NCI-H146 (cell line): Measurements from ENCODE around the gene MAP3K19.

Experiments used
- DNase-seq: peaks from one replicate; lab custom pipeline; 2025; lab: John Stamatoyannopoulos, UW

MAP3K19 gene

DNA sequence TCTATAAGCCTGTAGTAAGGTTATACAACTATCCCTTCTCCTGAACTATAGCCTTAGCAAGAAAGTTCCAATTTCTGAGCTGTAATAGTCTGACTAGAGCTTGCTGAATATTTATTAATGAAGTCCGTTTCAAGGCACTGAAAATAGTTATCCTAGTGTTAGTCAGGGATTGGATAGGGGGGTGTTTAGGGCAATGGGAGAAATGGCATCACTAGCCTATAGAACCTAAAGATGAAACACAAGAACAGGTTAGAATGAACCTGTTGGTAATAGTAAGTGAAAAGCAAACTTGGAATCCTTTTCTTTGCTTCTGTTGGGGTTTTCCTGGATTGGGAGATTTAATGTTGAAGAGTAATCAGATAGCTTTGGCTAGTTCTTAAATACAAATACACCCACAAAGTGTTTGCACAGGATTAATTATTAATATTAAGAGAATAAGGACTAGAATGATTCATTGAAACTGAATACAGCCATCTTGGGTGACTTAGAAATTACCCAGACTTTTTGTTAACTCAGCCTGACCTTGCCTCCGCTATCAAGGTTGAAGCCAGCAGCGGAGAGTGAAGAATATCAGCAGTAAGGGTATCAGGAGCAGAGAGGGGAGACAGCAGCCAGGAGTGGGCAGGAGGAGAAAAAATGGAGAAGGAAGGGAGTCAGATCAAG is 114.3 kb downstream of the MAP3K19 start:
- DNase-seq: no peak

DNA sequence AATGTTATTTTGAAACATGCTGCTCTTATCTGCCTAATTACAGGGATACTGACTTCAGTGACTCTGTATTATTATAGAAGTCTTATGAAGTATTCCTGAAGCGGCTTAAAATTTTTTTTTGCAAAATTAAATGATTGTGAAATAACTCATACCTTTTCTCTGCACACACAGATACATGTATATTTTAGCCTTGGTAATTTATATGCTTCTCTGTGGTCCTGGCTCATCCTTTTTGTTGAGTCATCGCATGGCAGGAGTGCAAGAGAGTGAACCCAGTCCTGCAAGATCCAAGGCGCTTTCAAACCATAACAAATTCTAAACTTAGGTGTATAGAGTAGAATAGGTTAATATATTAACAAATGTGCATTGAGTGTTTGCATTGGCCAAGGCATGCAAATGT is 120.1 kb downstream of the MAP3K19 start:
- DNase-seq: no peak

DNA sequence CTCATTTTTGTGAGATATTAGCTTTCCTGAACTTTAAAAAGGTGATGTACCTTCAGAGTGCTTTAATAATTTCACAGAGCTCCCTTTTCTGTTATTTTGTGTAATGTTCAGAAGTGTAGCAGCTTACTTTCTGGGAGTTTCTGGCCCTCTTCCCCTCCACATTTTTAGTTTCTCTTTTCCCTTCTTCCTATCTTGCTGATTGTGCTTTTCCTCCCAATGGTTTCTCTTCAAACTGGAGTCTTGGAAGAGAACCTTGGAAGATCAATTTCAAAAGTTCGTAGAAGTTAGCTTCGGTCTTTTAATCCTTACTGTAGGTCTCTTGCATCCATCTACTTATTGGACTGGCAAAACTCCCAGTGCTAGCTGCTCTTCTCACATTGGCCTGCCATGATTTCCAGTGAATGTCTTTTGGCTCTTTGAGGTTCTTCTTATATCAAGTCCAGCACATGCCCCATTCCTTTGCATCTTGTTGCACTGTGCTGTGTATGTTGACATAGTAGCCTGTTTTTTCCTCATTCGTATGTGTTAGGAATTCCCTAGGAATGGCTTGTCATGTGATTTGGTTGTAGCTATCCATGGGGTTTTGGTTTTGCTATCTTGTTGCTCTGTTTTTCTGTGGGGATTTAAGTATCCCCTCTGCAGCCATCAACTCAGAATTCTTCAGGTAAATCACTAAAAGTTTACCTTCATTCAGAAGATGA is 120.9 kb downstream of the MAP3K19 start:
- no peak for DNase-seq

DNA sequence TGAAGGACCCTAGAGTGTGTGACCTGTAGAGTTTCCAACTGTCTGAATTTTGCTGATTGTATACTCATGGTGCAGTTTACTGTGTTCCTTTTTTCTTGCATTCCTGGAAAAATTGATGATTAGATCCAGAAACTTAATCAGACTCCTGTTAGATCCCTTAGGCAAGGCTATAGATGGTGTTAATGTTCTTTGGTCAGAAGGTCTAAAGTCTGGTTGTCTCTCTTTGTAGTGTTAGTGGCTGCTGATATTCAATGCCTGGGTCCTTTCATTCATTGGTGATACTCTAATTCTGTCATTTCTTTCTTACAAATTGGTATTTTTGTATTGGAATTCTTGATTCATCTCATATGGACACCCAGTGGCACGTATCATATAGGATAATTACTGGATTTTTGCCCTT is 122.3 kb downstream of the MAP3K19 start:
- DNase-seq: no peak

DNA sequence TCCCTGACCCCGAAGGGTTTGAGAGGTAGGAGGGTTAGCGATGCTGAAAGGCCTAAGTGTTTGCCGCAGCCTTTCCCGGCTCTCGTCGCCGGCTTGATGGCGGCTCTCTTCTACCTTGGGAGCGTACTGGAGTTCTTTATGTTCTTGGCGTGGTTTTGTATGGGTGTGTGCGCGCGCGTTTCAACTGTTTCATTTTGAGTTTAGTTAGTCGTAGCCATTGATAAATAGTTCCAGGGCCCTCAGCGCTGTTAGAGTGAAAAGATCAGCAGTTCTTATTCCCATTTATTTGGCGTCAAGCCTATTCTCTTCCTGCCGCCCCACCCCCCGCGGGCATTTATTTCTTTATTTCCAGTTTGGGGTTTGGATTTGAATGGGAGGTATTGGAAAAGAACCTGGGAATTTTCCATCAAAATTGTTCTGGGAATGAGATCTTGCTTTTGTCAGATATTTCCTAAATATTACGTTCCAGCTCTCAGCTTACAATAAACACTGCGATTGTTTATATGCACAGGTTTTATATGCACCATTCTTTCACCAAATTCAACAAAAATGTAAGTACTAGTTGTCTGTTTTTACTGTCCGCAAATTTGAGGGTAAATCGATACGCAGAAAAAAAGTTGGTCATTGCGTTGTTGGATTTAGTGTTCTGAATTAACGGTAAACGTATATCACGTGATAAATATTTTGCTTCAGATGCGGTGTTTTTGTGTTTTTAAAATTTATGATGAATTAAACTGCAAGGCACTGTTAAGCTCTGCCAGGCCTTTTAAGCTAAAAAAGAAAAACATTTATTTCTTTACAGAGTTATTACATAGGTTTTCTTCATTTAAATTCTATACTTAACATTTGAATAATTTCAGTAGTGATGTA is 127.7 kb downstream of the MAP3K19 start:
- DNase-seq: peak; percentile 64

DNA sequence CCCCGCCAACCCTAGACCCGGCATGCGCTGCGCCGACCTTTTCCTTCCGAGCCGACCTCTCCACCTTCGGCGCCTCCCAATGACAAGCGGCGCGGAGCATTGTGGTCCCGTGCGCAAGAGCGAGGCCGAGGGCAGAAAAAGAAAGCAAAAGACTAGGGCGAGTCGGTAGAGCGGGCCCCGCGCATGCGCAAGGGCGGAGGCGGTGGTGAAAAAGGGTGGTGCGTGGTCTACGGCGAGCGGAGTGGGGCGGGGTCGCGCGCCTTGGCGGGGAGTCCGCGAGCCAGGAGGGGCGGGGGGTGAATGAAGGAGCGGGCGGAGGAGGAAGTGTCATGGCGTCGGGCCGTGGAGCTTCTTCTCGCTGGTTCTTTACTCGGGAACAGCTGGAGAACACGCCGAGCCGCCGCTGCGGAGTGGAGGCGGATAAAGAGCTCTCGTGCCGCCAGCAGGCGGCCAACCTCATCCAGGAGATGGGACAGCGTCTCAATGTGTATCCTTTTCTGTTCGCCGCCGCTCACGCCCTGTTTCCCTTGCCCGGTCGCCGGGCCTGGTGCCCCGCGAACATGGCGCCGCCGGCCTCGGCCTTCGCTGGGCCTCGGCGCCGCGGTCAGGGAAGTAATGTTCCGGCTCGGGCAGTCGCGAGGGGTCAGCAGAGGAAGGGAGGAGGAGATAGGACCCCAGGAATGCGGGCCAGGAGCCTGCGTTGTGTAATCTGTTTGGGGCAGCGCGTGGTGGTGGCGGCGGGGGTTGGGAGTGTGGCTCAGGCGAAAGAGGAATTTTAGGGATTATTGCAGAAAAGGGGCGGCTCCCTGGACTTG is 128.5 kb downstream of the MAP3K19 start, which contains the start of gene CCNT2:
Gene CCNT2, plus strand, starts transcription at position 297 of the 815 bp plus-strand sequence. Its CDS starts 33 bp downstream, at position 330.
- DNase-seq: peak; percentile 99

DNA sequence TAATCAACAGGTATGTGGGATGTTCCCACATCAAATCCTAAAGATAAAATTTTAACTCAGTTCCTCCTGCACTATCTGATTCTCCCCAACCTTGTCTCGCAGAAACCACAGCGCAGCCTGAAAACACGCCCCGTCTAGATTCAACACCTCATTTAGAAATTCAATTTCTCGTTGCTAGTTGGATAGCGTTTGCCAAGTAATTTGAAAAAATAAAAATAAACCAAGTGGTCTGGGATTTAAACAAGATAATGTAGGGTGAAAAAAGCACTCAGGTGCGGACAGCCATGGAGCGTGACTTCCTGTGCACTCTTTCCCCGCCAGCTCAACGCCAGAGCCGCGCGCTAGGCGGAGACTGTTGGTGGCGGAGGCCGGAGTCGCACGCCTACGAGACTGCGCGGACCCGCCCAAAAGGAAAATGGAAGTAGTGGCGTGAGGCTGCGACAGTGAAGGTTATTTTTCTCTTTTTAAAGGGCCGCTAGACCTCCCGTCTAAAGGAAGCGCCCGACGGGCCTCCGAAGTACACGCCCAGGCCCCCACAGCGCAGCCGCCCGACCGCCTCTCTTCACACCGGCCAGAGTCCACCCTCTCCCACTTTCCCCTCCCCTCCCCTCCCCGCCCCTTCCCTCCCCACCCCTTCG is 129.2 kb downstream of the MAP3K19 start:
- DNase-seq: no peak

DNA sequence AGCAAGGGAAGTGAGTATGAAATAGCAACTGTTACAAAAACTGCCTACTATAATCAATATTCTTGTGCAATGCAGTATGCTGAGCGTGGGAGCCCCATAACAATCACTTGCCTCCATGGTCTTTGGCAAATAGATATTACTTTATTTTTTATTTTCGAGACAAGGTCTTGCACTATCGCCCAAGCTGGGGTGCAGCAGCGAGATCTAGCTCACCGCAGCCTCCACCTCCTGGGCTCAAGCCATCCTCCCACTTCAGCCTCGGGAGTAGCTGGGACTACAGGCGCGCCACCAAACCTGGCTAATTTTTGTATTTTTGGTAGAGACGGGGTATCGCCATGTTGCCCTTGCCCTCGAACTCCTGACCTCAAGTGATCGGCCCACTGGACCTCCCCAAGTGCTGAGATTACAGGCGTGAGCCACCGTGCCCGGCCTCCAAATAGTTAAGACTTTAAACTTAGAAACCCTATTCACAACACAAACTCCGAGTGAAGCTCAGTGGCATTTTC is 129.8 kb downstream of the MAP3K19 start:
- DNase-seq: peak; percentile 51
